Activated T-cell treated with anti-CD3 and anti-CD28 coated beads for 1 hour (primary cell): ENCODE data around the gene CD300C.
"Not testable (repeated sequence)": the region's sequence is repeated elsewhere in the genome, so short reads cannot be mapped to it uniquely, and the experiment has no call there.

ENCODE experiments used
- DNase-seq: peaks from one replicate; pipeline ENCODE4 v3.0.0-alpha.2; 2020; ENCODE audit warnings: low read depth

The CD300C gene

DNA sequence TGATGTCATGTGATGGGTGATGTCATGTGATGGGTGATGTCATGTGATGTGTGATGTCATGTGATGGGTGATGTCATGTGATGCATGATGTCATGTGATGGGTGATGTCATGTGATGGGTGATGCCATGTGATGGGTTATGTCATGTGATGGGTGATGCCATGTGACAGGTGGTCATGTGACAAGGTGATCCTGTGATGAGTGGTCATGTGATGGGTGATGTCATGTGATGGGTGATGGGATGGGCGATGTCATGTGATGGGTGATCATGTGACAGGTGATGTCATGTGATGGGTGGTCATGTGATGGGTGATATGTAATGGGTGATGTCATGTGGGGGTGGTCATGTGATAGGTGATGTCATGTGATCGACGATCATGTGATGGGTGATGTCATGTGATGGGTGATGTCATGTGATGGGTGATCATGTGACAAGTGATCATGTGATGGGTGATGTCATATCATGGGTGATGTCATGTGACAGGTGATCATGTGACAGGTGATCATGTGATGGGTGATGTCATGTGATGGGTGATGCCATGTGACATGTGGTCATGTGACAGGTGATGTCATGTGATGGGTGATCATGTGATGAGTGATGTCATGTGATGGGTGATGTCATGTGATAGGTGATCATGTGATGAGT lies 31.8 kb downstream of the CD300C start:
- DNase-seq = peak; percentile 7

DNA sequence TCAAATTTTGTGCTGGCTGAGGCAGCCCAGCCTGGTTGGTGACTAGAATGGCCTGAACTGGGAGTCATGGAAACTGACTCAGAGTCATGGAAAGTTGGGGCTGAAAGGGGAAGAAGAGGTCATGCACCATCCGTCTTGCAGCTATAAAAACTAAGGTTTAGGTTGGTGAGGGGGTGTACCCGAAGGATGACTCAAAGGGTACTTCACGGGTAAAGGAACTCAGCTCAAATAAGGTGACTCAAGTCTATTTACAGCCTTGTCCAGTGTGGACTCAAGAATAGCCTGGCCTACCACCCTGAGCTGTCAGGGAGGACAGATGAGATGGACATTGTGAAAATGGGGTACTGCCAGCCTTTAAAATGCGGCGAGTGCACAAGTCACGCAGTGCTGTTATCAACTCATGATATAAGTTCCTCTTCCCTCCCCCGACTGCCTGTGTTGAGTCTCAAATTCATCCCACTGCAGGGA lies 33.3 kb downstream of the CD300C start:
- no peak for DNase-seq

GRCh38 chr17:74512036-74512435 lies 33.9 kb downstream of the CD300C start:
- no peak for DNase-seq

- DNase-seq = no peak
These were observed 37.8 kb downstream of the CD300C start for GRCh38 chr17:74508156-74508555.

DNA sequence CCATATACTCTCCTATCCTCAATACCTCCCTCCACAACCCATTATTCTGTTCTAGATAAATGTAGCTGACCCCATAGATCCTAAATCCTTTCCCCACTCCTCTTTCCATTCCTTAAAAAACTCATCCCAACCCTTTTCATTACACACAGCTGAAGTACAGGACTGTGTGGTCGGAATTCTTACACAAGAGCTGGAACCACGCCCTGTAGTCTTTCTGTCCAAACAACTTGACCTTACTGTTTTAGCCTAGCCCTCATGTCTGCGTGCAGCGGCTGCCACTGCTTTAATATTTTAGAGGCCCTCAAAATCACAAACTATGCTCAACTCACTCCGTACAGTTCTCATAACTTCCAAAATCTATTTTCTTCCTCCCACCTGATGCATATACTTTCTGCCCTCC lies 42.0 kb downstream of the CD300C start:
- not testable (repeated sequence) for DNase-seq

DNA sequence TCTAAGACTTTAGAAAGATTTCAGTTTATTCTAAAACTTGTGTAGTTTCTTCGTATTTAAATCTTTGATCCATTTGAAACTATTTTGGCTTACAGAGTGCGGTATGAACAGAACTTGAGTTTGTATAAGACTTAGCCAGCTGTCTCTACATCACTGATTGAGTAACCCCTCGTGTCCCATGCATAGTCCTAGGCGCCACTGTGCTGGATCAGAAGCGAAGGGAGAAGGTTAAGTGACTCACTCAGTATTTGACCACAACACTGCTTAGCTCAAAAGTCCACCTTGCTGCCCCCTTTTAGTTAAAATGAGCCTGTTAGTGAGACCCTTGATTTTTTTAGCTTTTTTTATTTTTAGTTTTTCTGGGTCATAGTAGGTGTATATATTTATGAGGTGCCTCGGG lies 43.1 kb downstream of the CD300C start:
- no peak for DNase-seq

- DNase-seq = no peak
These were observed 45.9 kb downstream of the CD300C start for GRCh38 chr17:74499992-74500391.

GRCh38 chr17:74497471-74497870 lies 48.4 kb downstream of the CD300C start:
- no peak for DNase-seq

- peak; percentile 57 for DNase-seq
These were observed 52.5 kb downstream of the CD300C start for GRCh38 chr17:74493331-74493833.

DNA sequence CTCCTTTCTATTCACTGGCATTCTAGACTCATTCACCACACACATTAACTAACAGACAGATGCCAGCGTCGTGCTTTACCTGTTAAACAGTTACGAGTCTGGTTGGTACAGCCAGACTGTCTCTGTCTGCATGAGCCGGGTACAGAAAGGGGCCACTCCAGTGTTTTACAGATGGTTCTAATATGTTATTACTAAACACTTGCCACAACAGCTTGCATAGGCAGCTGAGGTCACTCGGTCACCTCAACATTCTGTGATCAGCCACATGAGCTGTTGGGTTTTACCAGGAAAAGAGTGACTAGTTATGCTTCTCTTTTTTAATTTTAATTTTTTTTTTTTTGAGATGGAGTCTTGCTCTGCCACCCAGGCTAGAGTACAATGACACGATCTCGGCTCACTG lies 54.3 kb downstream of the CD300C start:
- DNase-seq = no peak
